Neural progenitor cell (in vitro differentiated cells): ENCODE data around the gene GPD2.

Experiments used
- EZH2 ChIP-seq: fragments of 200-600 bp; sonication (generic); IDR thresholded peaks from 2 replicates; pipeline ENCODE4 v1.6.1; 2017; ENCODE audit warnings: antibody characterized with exemption, mild to moderate bottlenecking, moderate library complexity
- EZH2phosphoT487 ChIP-seq: fragments of 200-600 bp; sonication (generic); IDR thresholded peaks from 2 replicates; pipeline ENCODE4 v1.6.1; 2017; ENCODE audit warnings: antibody characterized with exemption
- TF ChIP-seq, protein P1 (sequence below): fragments of 200-600 bp; sonication (generic); IDR thresholded peaks from 2 replicates; pipeline ENCODE4 v1.5.1; 2017; ENCODE audit warnings: antibody characterized with exemption, mild to moderate bottlenecking

- TF ChIP-seq, protein P1, sequence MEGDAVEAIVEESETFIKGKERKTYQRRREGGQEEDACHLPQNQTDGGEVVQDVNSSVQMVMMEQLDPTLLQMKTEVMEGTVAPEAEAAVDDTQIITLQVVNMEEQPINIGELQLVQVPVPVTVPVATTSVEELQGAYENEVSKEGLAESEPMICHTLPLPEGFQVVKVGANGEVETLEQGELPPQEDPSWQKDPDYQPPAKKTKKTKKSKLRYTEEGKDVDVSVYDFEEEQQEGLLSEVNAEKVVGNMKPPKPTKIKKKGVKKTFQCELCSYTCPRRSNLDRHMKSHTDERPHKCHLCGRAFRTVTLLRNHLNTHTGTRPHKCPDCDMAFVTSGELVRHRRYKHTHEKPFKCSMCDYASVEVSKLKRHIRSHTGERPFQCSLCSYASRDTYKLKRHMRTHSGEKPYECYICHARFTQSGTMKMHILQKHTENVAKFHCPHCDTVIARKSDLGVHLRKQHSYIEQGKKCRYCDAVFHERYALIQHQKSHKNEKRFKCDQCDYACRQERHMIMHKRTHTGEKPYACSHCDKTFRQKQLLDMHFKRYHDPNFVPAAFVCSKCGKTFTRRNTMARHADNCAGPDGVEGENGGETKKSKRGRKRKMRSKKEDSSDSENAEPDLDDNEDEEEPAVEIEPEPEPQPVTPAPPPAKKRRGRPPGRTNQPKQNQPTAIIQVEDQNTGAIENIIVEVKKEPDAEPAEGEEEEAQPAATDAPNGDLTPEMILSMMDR, result no peak
- TF ChIP-seq EZH2, result no peak
- TF ChIP-seq EZH2phosphoT487, result no peak
Observed at GRCh38 chr2:156561326-156561725, 125.1 kb downstream of the GPD2 start.
